Caco-2 (cell line): ENCODE results near the gene HMGXB4. TPM values are rescaled to one million over a fixed set of nuclear protein-coding genes. Genes with fewer than 3 reads are reported as not detected.

Experiments used
- BruUV-seq: library from RNA; stranded (reverse); fragments of 400-500 nt; replicated peaks from 2 replicates; lab custom pipeline; 2021; lab: Mats Ljungman, UMichigan
- CTCF ChIA-PET: fragments of 300-600 bp; sonication (Branson Sonifier 250); formaldehyde crosslinking; loops from one replicate; lab custom pipeline; 2022; ENCODE audit warnings: antibody characterized with exemption; lab: Charles Lee
- POLR2A ChIA-PET: fragments of 300-600 bp; sonication (Branson Sonifier 250); formaldehyde crosslinking; loops from one replicate; lab custom pipeline; 2022; ENCODE audit warnings: antibody characterized with exemption; lab: Charles Lee
- DNase-seq, 2 experiments: peaks; one replicate each; pipeline versions ENCODE4 v3.0.0 to v3.0.0-alpha.2; 2020 to 2022
- H3K27me3 ChIP-seq: replicated peaks from 2 replicates; pipeline ENCODE4 v1.6.0; 2011; ENCODE audit warnings: low read length; ENCODE audit not compliant: control insufficient read depth, insufficient read depth
- H3K36me3 ChIP-seq: 2 replicates; pipeline ENCODE4 v1.5.1; 2011; ENCODE audit warnings: low read length; ENCODE audit not compliant: control insufficient read depth, insufficient read depth
- H3K4me1 ChIP-seq: fragments of 250-450 bp; sonication (Bioruptor Pico); 2 replicates; pipeline ENCODE4 v1.5.1; 2020; ENCODE audit warnings: mild to moderate bottlenecking
- H3K4me3 ChIP-seq: 2 replicates; pipeline ENCODE4 v1.5.1; 2011; ENCODE audit warnings: low read depth, mild to moderate bottlenecking, control low read depth, low read length
- H3K9me3 ChIP-seq: fragments of 250-450 bp; sonication (Bioruptor Pico); 2 replicates; pipeline ENCODE4 v1.5.1; 2020; ENCODE audit warnings: mild to moderate bottlenecking, moderate library complexity
- H3K27ac Mint-ChIP-seq: one replicate; pipeline ENCODE4 v1.8.0; 2022; ENCODE audit warnings: mixed read lengths; ENCODE audit not compliant: unreplicated experiment
- H3K27me3 Mint-ChIP-seq: one replicate; pipeline ENCODE4 v1.8.0; 2022; ENCODE audit warnings: mixed read lengths; ENCODE audit not compliant: insufficient read depth, unreplicated experiment
- H3K36me3 Mint-ChIP-seq: one replicate; pipeline ENCODE4 v1.8.0; 2022; ENCODE audit warnings: mild to moderate bottlenecking, mixed read lengths; ENCODE audit not compliant: insufficient read depth, unreplicated experiment
- H3K4me1 Mint-ChIP-seq: one replicate; pipeline ENCODE4 v1.8.0; 2022; ENCODE audit warnings: low read depth, mixed read lengths; ENCODE audit not compliant: unreplicated experiment
- H3K4me3 Mint-ChIP-seq: one replicate; pipeline ENCODE4 v1.8.0; 2022; ENCODE audit warnings: mild to moderate bottlenecking, moderate library complexity, mixed read lengths; ENCODE audit not compliant: unreplicated experiment
- H3K9me3 Mint-ChIP-seq: one replicate; pipeline ENCODE4 v1.8.0; 2022; ENCODE audit warnings: mixed read lengths; ENCODE audit not compliant: unreplicated experiment
- CTCF ChIP-seq, 2 experiments: fragments of 200-600 bp in 1 of 2; IDR thresholded peaks; 1 replicate in 1 of 2; 2 replicates in 1 of 2; pipeline versions ENCODE4 v1.5.1 to v1.8.0; 2011 to 2022; ENCODE audit warnings: antibody characterized with exemption in 1 of 2, control low read depth in 1 of 2, inconsistent platforms in 1 of 2, low read depth in 1 of 2, low read length in 1 of 2, mild to moderate bottlenecking in 1 of 2, moderate library complexity in 1 of 2; ENCODE audit not compliant: insufficient read depth in 1 of 2, severe bottlenecking in 1 of 2, unreplicated experiment in 1 of 2
- intact Hi-C: fragments of 100-400 bp; cut with micrococcal nuclease; formaldehyde crosslinking; loops from one replicate; pipeline ENCODE4 v1.10.0; 2022; ENCODE audit not compliant: unreplicated experiment
- total RNA-seq: library from RNA; stranded (reverse); gene quantifications from 2 replicates; pipeline ENCODE4 v1.2.3, GENCODE V29; 2022

HMGXB4 gene
- total RNA-seq, 1 experiment from 2014 or later: 22.3 TPM

- peak; percentile 72 to 81 for DNase-seq
- Histone ChIP-seq H3K4me3 (no peak overlapping the region), H3K27me3 (no peaks in the 10 kb centered on the region), H3K9me3 (no peaks in the 10 kb centered on the region), H3K36me3 (no peaks in the 10 kb centered on the region; the same call in 1 of the 2 replicates), H3K4me1 (peaks cover 30% of the 10 kb centered on the region)
- H3K4me3 Mint-ChIP-seq: no peak overlapping the region
- intact Hi-C loops: no loop called here
- no peak for TF ChIP-seq CTCF (IDR thresholded peaks at IDR 0.05; ENCODE audit: insufficient read depth in 1 of 2, low read depth in 1 of 2, low read length in 1 of 2, severe bottlenecking in 1 of 2, unreplicated experiment in 1 of 2)
- no peaks in the 10 kb centered on the region for H3K9me3 Mint-ChIP-seq
- peaks cover 5% of the 10 kb centered on the region for H3K36me3 Mint-ChIP-seq
- POLR2A ChIA-PET: interaction anchor here (1.2 kb wide), 1 partner anchor 11 kb away, joined by 4 read pairs; no protein-coding TSS in a partner anchor
- peaks cover 14% of the 10 kb centered on the region for H3K4me1 Mint-ChIP-seq
- no peaks in the 10 kb centered on the region for H3K27me3 Mint-ChIP-seq
- BruUV-seq: no TSS peak
- CTCF ChIA-PET: no interaction called here
- peak overlapping the region; percentile 40 for H3K27ac Mint-ChIP-seq
Measured at GRCh38 chr22:35312198-35313059, 55.1 kb downstream of the HMGXB4 start.

- H3K4me1 ChIP-seq: peaks cover 30% of the 10 kb centered on the region
- Mint-ChIP-seq H3K36me3 (peaks cover 10% of the 10 kb centered on the region), H3K27me3 (no peaks in the 10 kb centered on the region), H3K27ac (no peak overlapping the region), H3K4me3 (no peak overlapping the region), H3K9me3 (no peaks in the 10 kb centered on the region), H3K4me1 (peaks cover 14% of the 10 kb centered on the region)
- no peaks in the 10 kb centered on the region for H3K9me3 ChIP-seq
- intact Hi-C loops: no loop called here
- no TSS peak for BruUV-seq
- POLR2A ChIA-PET: no interaction called here
- CTCF ChIA-PET: no interaction called here
- no peaks in the 10 kb centered on the region for H3K27me3 ChIP-seq
- no peaks in the 10 kb centered on the region; the same call in 1 of the 2 replicates for H3K36me3 ChIP-seq
- H3K4me3 ChIP-seq: no peak overlapping the region
- TF ChIP-seq CTCF (IDR thresholded peaks at IDR 0.05; ENCODE audit: insufficient read depth in 1 of 2, low read depth in 1 of 2, low read length in 1 of 2, severe bottlenecking in 1 of 2, unreplicated experiment in 1 of 2): no peak
- DNase-seq: peak in 1 of 2 experiments; percentile 31
Measured at GRCh38 chr22:35313311-35314121, 56.2 kb downstream of the HMGXB4 start.
